ENCODE measurements around the gene TSSK6.

DNA sequence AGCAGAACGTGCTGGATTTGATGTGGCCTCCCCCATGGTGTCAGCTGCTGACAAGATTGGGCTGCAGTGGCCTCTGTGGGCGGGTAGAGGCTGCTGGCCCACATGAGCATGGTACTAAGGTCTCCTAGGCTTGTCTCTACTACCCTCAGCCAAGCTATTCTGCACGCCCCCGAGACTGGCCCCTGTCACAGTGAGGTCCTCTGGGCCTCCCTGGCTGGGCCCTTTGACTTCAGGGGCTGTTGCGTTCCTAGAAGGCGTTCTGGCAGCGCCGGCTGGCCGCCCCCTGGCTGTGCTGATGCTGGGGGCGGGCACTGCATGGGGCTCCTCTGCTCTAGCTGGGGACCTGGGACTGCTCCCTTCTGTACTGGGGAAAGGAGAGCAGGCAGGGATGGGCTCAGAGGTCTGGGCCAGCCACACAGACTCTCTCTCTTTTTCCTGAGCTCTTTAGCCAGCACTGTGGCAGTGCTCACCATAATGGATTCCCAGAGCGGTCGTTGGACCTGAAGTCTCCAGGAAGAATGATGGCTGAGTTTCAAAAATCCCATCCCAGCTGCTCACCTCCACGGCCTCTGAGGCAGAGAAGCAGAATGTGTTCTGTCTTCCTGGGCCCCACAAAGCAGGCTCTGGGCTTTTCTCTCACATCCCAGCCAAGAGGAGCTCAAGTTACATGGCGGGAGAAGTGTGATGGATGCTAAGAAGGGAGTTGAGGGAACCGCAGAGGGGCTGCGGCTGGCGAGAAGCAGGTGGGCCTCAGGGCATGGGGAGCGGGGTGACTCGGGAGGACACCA lies 32.3 kb downstream of the TSSK6 start:
- TF ChIP-seq, protein P1, sequence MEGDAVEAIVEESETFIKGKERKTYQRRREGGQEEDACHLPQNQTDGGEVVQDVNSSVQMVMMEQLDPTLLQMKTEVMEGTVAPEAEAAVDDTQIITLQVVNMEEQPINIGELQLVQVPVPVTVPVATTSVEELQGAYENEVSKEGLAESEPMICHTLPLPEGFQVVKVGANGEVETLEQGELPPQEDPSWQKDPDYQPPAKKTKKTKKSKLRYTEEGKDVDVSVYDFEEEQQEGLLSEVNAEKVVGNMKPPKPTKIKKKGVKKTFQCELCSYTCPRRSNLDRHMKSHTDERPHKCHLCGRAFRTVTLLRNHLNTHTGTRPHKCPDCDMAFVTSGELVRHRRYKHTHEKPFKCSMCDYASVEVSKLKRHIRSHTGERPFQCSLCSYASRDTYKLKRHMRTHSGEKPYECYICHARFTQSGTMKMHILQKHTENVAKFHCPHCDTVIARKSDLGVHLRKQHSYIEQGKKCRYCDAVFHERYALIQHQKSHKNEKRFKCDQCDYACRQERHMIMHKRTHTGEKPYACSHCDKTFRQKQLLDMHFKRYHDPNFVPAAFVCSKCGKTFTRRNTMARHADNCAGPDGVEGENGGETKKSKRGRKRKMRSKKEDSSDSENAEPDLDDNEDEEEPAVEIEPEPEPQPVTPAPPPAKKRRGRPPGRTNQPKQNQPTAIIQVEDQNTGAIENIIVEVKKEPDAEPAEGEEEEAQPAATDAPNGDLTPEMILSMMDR (IDR thresholded peaks at IDR 0.05): no peak
- TF ChIP-seq POLR2A (IDR thresholded peaks at IDR 0.05) (no peak), EP300 (IDR thresholded peaks at IDR 0.05) (no peak), POLR2AphosphoS5 (IDR thresholded peaks at IDR 0.05) (no peak)

Data from gastroesophageal sphincter (tissue), 3 donors.